ENCODE measurements around the gene SCRT2. TPM values are rescaled to one million over a fixed set of nuclear protein-coding genes. Genes with fewer than 3 reads are reported as not detected.

The SCRT2 gene
- total and polyA plus RNA-seq, 9 of the 15 experiments (the other 6 are each of a cell fraction or from before 2014, with no cell fraction given), result 0.04 to 0.75 (median 0.13) TPM; not detected in 2

DNA sequence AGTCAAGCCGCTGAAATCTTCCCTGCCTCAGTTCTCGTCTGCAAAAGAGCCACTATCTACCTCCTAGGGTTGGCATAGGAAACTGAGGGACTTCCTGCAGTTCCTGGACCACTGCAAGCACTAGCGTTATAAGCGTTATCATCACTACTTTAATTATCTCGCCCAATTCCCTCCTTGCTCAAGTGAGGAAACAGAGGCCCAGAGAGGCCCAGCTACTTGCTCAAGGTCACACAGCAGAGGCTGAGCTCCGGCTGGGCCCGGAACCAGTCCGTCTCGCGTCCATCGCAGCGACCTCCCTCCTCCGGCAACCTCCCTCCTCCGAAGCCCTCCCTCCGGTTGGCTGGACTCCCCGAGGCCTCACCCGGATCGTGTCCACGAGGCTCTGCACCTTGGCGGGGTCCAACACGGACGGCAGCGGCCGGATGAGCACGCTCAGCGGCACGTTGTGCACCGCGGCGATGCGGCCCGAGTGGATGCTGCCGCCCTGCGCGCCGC lies 22.9 kb downstream of the SCRT2 start (continued):
- TF ChIP-seq CHD4 (IDR thresholded peaks at IDR 0.05; ENCODE audit: insufficient read depth, insufficient replicate concordance, low read depth, low read length, poor library complexity, severe bottlenecking) (peak; percentile 70), HDAC1 (IDR thresholded peaks at IDR 0.05) (0 out of 4 replicates have a peak, but pooled peaks of 1 of the 2 experiments have one; percentile 28), SMARCA5 (IDR thresholded peaks at IDR 0.05) (peak; percentile 94), HDAC2 (IDR thresholded peaks at IDR 0.05) (peak; percentile 90), FOXP1 (CRISPR knock-in tag; IDR thresholded peaks at IDR 0.05) (peak; percentile 47; the same call in 1 of the 2 replicates), ETV5 (CRISPR knock-in tag; IDR thresholded peaks at IDR 0.05; ENCODE audit: low read depth) (no peak), RBM14 (IDR thresholded peaks at IDR 0.05; ENCODE audit: borderline replicate concordance, insufficient read depth, low read depth, low read length) (0 out of 2 replicates have a peak, but pooled peaks have one; percentile 51), ZBTB40 (IDR thresholded peaks at IDR 0.05) (peak; percentile 33; the same call in 1 of the 2 replicates), ZBTB40 (CRISPR knock-in tag; IDR thresholded peaks at IDR 0.05) (no peak), NR2C2 (CRISPR knock-in tag; IDR thresholded peaks at IDR 0.05) (no peak), NR2C2 (tag; IDR thresholded peaks at IDR 0.05) (peak; percentile 54), CCNT2 (IDR thresholded peaks at IDR 0.05; ENCODE audit: borderline replicate concordance, extremely low read depth, insufficient read length, low read depth, low read length) (peak; percentile 5)

Measured in K562 (cell line).